Ureter (tissue), 1 donor: ENCODE results near the gene ZNF536. TPM values are rescaled to one million over a fixed set of nuclear protein-coding genes. Genes with fewer than 3 reads are reported as not detected.
"Not testable (repeated sequence)": the region's sequence is repeated elsewhere in the genome, so short reads cannot be mapped to it uniquely, and the experiment has no call there.

Experiments
- DNase-seq: peaks from one replicate; pipeline ENCODE4 v3.0.0-alpha.2; 2020; ENCODE audit warnings: low spot score
- total RNA-seq: library from RNA; stranded (reverse); gene quantifications from one replicate; pipeline ENCODE4 v1.2.4, GENCODE V29; 2023
- donor health status: DM: yes; HTN: yes; CAD: no.

Gene ZNF536
- total RNA-seq, 1 donor from 2014 or later, result 15.8 TPM

DNA sequence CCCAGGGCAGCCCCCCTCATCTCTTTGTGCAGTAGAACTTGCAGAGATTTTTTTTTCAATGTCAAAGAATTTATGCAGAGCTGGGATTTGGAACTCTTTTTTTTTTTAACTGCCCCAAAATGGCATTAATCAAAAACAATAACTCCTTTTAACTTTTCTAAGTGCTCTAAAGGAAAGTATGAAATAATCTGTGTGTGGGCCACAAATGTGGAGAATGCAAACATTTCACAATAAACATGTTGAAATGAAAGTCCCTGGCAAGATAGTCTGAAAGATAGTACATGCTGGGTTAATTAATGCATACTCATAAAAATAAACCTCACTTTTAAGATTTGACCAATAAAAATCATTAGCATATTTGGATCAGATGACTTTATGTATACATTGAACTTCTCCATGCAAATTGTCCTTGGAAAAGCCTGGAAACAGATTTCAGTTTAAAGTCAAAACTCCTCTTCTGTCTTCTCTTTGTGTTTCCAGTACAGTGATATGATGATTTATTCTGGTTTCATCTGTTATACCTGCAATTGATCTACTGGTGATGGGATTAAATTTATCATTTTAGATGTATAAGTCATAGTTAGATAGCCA is 30.5 kb upstream of the ZNF536 start:
- no peak for DNase-seq

DNA sequence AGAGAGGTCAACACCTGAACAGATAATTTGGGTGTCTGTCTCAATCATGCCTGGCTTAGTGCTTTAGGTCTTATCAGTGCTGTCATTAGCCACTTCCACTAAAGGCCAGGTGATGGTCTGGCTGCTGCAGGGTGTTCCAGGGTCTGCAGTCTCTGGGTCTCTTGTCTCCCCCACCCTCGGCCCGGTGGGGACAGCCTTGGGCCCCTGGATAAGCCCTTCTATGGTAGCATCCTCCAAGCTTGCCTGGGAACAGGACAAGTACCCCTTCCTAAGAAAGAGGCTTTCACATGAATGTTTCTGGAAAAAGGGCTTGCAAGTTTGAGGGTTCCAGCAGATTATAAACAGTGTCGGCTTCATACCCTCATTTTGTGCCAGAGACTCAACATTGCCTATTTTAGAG is 29.3 kb upstream of the ZNF536 start:
- no peak for DNase-seq

DNA sequence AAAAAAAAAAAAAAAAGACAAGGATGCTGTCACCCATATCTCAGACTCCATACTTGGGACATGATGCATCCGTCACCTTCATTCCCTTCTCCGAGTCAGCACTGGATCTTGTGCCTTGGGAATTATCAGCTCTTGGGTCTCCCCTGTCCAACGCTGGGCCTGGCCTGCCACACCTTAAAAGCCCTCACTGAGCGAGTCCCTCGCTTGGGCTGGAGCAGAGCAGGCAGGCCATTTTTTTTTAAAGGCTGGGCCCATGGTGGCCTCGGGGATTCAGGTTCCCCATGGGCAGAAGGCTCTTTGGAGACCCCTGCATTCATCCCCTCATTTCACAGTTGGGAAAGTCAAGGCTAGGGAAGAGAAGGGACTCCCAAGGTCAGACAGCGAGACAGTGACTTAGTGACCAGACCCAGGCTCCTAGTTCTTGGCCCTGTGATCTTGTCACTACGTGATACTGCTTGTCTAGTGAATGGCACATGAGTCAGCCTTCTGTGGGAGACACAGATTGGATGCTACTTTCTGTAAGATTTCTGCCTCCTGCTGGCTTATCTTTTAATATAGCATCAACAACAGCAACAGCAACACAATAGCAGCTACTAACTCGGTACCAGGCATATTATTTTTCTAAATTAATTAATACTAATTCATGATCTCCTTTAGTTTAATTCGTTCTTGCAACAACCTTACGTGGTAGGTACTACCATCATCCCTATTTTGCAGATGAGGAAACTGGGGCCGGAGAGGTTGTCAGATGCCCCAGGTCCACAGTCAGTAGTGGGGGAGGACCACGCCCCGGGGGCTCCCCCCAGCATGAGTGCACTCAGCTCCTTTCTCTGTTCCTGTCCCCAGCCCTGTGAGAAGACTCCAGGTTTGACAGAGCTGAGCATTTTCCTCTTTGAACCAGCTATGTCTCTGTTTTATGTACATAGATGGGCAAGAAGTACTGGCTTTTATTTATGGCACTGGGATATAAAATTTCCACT is 27.4 kb upstream of the ZNF536 start:
- DNase-seq, result no peak

DNA sequence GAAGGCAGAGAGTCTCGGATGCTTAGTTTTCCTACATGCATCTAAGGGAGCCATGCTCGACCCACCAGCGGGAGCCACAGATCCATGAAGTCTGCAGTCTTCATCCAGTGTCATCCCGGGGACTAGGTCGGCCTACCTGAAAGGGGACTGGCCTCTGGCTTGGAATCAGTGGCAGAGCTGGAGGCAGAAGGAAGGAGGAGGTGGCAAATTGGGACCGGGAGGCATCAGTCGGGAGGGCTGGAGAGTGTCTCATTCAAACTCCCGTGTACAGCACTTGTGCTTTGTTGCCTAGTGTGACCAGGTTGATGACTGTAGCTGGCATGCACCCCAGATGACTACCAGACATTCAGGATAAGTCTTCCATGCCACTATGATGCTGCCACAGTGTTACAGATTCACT is 26.5 kb upstream of the ZNF536 start:
- no peak for DNase-seq

DNA sequence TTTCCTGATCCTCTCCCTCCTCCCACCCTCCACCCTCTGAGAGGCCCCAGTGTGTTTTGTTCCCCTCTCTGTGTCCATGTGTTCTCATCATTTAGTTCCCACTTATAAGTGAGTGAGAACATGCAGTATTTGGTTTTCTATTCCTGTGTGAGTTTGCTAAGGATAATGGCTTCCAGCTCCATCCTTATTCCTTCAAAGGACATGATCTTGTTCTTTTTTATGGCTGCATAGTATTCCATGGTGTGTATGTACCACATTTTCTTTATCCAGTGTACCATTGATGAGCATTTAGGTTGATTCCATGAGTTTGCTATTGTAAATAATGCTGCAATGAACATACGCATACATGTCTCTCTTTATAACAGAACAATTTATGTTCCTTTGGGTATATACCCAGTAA is 25.7 kb upstream of the ZNF536 start:
- not testable (repeated sequence) for DNase-seq

DNA sequence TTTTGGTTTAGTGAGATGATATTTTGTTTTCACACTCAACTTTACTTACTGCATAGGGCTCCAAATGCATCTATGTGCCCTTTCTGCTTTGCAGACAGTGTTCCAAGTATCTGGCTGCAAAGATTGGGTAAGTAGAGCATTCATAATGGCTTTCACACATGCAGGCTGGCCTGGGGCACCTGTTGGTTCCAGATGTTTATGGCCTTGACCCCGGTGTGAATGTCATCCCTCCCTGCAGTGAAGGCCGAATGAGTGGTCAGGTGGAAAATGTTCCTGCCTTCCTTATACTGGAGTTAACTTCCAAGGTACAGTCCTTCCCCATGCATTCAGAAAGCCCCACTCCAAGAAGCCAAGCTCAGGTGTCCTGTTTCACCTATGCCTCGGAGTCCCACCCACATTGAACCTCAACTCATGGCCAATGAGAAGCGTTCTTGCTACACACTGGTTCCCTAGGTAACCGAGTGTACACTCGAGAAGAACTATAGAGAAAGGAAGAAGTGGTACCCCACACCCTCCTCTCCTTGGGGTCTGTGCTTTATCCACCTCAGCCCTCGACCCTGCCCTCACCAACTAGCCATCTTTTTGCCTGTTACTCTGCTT is 23.0 kb upstream of the ZNF536 start:
- no peak for DNase-seq

DNA sequence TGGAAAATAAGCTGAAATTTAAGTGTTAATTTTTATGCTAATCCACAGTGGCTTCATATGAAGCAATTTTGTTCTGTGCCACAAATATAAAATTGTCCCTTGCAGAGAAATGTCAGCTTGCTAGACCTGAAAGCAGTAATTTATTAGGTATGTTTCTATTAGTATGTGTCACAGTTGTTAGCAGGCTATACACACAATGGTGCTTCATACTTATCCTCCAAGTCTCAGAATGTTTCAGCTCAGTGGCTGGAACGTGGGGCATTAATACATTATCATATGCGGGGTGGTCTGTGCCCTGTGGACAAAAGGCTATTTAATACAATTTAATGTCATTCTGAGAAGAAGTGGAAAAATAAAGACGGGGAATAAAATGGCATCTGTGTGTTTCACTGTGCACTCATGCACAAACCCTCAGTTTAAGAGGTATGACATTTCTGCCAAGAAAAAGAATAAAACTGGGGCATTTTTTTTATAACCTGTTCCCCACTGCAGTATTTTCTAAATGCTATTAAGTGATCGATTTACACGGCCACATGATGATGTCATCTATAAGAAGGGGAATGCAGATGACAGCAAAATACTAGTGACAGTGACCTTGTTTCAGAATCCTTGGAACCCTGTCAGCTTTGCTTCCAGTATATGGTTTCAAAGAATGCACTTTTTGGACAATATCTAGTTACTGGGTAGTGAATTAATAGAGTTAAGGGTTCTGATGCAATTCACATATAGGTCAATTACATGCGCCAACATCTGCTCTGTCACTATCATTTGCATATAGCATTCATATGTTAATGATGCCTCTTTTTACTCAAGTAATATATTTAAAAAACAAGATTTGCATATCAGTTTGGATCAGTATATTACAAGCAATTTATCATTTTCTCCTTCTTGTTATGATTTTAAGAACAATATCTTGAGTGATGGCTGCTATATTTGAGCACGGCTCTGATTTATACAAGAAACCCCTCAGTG is 21.2 kb upstream of the ZNF536 start:
- no peak for DNase-seq

DNA sequence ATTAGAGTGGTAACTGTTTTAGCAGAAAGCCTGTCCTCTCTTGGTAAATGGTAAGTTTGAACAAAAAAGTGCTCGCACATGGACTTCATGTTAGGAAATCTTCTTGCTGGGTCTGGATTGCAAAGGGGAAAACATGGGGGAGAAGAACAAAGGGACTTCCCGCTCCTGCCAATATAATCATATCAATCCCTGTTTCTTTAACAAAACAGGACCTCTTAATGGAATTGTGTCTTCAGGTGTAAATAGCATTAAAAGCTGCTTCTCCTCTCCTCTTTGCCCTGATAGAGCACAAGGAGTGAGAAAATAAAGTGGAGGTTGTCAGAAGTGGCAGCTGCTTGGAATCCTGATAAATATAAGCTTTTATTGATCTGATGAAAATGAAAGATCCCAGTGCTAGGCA is 20.4 kb upstream of the ZNF536 start:
- DNase-seq, result no peak

DNA sequence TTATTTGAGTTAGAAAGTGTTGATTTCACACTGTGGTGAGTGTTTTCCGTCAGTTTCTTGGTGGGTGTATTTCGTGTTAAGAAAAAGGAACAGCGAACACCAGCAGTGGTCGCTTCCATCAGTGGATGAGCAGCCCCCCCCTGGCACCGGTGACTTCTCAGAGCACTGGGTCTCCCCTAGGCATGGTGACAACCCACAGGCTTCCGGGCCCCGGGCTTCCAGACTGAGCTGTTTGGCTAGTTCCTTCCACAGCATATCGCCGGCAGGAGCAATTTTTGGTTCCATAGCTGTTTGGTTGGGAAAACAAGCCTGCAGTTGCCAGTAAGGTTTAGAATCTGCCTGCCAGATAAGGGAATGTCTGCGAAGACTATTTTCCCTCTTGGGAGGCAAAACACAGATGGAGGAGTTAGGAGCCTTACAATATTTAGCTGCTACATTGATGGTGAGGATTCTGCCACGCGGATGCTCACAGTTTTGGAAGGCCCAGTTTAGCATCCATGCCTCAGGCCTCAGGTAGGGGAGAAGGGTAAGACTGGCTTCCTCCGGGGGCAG is 18.7 kb upstream of the ZNF536 start:
- no peak for DNase-seq

DNA sequence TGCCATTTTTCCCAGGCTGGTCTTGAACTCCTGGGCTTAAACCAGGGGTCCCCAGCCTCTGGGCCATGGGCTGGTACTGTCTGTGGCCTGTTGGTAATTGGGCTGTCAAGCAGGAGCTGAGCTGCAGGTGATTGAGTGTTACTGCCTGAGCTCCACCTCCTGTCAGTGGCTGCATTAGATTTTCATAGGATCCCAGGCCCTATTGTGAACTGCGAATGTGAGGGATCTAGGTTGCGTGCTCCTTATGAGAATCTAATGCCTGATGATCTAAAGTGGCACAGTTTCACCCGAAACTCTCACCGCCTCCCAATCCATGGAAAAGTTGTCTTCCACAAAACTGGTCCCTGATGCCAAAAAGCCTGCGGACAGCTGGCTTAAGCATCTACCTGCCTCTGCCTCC is 16.6 kb upstream of the ZNF536 start:
- no peak for DNase-seq

DNA sequence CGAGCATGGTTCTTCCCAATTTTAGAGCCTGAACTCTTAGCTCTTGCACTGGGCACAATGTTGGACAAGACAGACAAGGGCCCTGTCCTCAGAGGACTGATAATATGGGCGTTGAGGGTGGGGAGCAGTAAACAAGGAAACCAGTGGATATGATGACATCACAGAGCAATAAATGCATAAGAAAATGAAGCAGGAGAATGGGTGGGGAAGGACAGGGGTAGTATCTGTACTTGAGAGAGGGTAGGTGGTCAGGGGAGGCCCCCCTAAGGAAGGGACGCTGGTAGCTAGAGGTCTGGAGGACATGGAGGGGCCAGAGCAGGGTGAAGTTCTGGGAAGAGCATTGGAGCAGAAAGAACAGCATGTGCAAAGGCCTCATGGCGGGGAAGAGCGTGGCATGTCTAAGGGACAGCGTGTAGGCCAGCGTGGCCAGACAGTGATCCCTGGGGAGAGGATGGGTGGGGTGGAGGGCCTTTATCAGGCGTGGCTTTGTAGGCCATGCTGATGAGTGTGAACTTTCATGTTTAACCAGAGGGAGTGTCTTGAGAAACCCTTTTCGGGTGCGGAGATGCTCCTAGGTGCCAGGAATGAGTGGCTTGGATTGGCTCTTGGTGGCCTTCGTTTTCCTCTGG is 15.1 kb upstream of the ZNF536 start:
- no peak for DNase-seq

DNA sequence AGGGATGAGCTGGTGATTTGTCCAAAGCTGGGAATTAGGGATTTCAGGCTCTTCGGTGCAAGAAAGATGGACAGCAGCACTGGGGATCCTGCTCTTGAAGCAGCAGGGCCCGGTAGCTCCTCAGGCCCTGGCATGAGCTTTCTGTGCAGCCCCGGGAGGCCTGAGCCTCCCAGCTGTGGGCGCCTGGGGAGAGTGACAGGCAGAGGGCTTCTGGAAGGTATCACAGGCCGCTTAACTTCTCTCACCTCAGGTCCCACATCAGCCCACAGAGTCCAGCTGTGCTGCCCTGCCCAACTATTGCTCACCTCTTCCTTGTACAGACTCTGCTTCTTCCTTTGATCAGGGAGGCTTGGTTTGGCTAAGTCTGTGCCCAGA is 14.6 kb upstream of the ZNF536 start:
- DNase-seq, result no peak

DNA sequence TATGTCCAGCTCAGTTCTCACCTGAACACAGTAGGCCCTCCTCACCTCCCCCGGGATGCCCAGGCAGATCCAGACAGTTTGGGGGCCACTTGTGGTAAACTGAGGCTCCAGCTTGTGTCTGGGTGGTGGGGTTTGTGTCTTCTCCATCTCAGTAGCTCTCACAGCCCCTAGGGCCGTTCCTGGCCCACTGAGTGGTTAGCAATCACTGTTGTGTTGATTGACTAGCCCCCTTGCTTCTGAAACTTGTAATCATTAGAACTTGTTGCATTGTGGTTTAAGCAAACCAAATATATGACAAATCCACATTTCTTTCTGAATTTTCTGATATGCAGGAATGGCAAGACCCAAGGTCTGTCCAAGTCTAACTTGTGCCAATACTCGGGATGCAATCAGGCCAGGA is 13.9 kb upstream of the ZNF536 start:
- DNase-seq, result no peak

DNA sequence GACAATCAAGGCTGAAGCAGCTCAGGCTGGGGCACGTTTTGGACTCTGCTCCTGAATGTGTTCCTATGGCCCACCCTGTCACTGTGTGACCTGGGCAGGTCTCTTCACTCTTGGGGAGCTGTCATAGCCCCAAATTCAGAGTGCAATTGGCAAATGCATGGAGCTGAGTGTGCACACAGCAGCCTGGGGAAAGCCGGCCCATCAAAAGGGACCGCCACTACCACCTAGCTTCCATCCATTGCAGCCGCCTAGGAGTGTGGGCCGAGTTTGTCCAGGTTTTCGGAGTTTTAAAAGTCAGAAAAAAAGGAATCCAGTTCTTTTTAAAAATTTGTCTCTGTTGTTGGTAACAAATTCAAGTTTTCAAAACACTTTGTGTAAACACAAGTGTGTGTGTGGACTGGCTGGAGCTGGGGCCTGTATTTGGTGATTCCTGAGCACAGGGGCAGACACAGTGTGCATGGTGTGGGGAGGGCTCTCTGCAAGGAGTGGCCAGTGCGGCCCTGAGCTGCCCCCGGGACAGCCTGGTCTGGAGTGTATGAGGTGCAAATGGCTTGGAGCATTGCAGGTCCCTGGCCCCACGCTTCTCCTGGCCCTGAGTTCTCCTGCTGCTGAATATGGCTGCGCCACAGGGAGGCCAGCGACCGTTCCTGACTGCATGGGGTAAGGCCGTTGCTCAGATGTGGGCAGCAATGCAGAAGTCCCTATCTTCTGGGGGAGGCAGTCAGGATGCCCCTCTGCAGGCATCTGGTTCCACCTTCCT is 13.2 kb upstream of the ZNF536 start:
- DNase-seq, result no peak

DNA sequence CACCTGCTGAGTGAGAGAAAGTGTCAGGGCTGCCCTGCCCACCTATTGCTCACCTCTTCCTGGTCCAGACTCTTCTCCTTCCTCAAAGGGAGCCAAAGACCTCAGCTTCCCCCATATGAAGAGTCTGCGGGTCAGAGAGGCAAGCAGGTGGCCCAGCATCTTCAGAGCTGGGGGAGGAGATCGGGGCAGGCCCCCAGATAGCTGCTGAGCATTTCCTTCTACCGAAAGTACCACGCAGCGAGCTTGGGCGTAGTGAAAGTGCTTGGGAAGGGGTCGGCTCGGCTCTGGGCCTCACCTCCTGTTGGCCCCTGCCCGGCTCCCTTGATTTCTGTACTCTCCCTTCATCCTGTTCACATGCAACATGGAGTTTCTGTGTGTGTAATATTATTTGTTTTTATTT is 12.2 kb upstream of the ZNF536 start:
- no peak for DNase-seq

DNA sequence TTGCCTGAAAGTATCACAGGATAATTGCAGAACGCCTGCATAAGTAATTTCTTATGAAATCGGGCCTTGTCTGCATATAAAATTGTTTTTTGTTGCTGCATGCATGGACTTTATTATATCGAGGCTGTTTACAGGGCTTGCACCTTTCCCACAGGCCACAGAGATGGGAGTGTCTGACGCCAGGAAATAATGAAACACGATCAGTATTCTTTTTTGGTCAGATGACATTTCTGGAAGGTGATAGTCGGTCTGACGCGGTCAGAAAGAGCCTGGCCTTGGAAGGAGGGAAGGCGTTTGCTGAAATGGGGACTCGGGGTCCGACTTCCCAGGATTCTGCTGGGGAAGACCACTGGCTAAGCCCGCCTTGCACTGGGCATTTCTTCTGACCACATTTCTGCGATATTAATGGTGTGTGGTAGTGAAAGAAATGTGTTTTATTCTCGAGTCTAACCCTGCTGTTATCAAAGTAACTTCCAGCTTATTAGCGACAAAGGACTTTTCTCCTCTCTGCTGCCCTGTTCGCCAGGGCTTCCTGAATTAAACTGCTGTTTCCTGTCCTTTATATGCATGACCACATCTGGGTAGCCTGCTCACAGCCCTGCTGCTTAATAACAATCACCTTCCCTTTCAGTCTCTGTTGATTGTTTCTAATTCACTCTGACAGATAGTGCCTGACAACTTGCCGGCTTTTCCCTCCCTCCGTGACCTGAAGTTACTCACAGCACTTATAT is 11.6 kb upstream of the ZNF536 start:
- DNase-seq, result no peak

DNA sequence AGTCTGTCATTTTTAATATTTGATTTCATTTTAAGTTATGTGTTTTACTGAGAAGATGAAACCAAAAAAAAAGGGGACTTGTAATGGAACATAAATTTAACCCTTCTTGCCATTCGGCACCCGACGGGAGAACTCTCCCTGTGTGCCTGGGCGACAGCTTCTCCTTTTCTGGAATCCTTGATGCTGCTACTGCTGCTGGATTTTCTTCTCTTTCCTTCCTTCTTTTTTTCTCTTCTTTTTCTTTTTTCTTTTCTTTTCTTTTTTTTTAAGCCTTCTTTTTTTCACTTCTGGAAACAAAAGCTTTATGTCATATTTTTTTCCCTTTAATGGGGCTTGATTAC is 11.1 kb upstream of the ZNF536 start:
- DNase-seq, result no peak

DNA sequence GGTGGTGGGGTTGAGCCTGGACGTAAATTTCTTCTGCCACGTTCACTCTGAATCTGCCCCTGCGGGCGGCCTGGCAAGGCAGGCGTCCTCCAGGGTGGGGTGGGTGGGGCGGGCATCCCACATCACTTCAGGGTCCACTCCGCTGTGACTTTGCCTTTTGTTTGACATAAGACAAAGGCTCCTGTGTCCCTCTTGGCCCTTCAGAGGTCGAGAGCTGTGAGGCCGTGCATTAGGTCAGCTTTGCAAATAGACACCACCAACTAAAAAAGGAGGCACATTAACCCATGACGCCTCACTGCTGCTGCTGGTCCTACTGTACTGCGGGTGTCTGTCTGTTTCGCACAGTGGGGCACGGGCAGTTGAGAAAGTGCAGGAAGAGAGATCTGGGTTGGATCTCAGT is 10.5 kb upstream of the ZNF536 start:
- DNase-seq, result no peak

DNA sequence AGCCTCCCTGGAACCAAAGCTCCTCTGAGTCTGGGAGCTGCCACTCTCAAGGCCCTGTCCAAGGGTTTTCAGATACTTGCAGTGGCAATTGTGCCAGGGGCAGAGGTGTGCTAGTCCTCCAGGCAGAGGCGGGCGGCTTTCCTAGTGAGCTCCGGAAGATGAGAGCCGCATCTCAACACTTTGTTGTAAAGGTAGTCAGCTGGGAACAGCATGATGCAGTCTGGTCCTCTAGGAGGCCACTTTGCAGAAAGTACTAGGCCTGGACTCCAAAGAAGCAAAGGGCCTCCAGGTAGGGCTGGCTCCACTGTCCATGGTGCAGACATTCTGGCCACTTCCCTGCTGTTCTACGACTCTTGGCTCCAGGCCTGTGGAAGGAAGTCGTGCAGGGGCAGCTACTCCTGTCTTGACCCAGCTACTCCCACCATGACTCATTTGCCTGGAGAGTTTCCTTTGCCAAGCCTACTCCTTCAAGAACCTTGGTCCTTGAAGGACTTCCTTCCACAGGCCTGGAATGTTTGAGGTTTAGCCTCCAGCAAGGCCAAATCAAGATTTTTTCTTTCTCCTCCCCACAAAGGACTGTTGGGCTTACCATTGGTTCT is 9.9 kb upstream of the ZNF536 start:
- DNase-seq, result no peak
